ENCODE measurements around the gene TOX2. TPM values are rescaled to one million over a fixed set of nuclear protein-coding genes. Genes with fewer than 3 reads are reported as not detected.

Gene TOX2
- total and polyA plus RNA-seq, 2 donors from 2014 or later = 4.7 to 5.9 TPM

DNA sequence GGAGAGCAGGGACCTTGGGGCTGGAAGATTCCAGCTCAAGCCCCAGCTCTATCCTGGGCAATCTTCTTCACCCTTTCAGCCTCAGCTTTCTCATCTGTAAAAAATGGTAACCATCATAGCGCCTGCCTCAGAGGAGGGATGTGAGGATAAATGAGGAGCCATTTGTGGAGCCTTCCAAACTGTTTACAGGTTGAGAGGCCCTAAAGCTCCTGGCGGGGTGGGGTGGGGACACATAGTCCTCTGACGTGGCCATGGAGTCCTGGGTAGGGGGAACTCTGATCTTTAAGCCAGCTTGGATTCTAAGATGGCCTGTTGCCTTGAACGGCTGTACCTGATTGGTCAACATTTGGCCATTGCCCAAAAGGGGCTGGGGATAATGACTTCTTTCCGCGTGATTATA lies 111.1 kb downstream of the TOX2 start:
- intact Hi-C loops (cut with DNase I) = no loop called here
- Histone ChIP-seq H3K4me1 (ENCODE audit: control insufficient read depth in 2 of 3, insufficient read depth in 2 of 3, low read depth in 1 of 3, low read length in 3 of 3) (no peaks in the 10 kb centered on the region), H3K4me3 (ENCODE audit: low read length in 3 of 3) (no peak overlapping the region), H3K9ac (ENCODE audit: low read length in 3 of 3) (no peak overlapping the region), H3K27me3 (ENCODE audit: control insufficient read depth, insufficient read depth, low read length) (no peaks in the 10 kb centered on the region), H3K36me3 (ENCODE audit: control insufficient read depth in 2 of 3, insufficient read depth in 3 of 3, low read length in 3 of 3) (no peaks in the 10 kb centered on the region), H3K27ac (ENCODE audit: low read depth in 2 of 2, low read length in 2 of 2) (no peak overlapping the region), H3K9me3 (ENCODE audit: control insufficient read depth in 2 of 3, insufficient read depth in 1 of 3, low read length in 3 of 3) (no peaks in the 10 kb centered on the region)
- DNase-seq = peak in 1 of 5 donors; percentile 4
- FAIRE-seq = no peak
- TF ChIP-seq, protein P1, sequence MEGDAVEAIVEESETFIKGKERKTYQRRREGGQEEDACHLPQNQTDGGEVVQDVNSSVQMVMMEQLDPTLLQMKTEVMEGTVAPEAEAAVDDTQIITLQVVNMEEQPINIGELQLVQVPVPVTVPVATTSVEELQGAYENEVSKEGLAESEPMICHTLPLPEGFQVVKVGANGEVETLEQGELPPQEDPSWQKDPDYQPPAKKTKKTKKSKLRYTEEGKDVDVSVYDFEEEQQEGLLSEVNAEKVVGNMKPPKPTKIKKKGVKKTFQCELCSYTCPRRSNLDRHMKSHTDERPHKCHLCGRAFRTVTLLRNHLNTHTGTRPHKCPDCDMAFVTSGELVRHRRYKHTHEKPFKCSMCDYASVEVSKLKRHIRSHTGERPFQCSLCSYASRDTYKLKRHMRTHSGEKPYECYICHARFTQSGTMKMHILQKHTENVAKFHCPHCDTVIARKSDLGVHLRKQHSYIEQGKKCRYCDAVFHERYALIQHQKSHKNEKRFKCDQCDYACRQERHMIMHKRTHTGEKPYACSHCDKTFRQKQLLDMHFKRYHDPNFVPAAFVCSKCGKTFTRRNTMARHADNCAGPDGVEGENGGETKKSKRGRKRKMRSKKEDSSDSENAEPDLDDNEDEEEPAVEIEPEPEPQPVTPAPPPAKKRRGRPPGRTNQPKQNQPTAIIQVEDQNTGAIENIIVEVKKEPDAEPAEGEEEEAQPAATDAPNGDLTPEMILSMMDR (IDR thresholded peaks at IDR 0.05; ENCODE audit: borderline replicate concordance, extremely low read depth, insufficient read depth) = no peak

DNA sequence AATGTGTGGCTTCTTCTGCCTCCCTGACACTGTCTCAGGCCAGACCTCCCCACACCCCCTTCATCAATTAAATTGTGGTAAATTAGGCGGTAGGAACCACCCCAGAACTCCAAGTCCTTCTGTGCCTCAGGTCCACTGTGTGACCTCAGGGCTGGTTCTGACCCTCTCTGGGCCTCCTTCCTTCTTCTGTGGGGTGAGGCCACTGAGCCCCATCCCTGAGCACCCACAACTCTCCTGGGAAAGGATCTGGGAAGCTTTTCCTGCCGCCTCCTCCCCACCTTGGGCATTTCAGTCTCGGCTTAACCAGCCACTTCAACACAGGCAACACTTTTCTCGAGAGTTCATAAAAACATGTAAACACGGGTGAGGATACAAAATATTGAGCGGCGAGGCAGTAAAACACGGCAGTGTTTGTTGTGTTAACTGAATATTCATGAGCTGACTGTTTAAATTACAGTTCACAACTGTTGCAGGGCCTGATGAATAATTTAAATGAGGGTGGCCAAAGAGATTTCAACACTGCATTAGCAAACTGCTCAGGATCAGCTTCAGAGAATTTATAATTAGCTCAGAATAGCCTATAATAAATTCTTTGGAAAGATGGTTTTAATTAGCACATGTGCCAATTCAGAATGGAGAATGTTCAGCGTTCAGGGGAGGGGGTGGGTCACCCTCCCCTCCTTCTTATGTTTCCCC lies 112.1 kb downstream of the TOX2 start:
- H3K27me3 ChIP-seq (ENCODE audit: control insufficient read depth, insufficient read depth, low read length) = no peaks in the 10 kb centered on the region
- H3K36me3 ChIP-seq (ENCODE audit: control insufficient read depth in 2 of 3, insufficient read depth in 3 of 3, low read length in 3 of 3) = no peaks in the 10 kb centered on the region
- DNase-seq (peak in 1 of 5 donors; percentile 7), FAIRE-seq (no peak)
- H3K27ac ChIP-seq (ENCODE audit: low read depth in 2 of 2, low read length in 2 of 2) = no peak overlapping the region
- no peak overlapping the region for H3K9ac ChIP-seq (ENCODE audit: low read length in 3 of 3)
- H3K4me3 ChIP-seq (ENCODE audit: low read length in 3 of 3) = no peak overlapping the region
- intact Hi-C loops (cut with DNase I) = no loop called here
- no peaks in the 10 kb centered on the region for H3K9me3 ChIP-seq (ENCODE audit: control insufficient read depth in 2 of 3, insufficient read depth in 1 of 3, low read length in 3 of 3)
- H3K4me1 ChIP-seq (ENCODE audit: control insufficient read depth in 2 of 3, insufficient read depth in 2 of 3, low read depth in 1 of 3, low read length in 3 of 3) = no peaks in the 10 kb centered on the region
- TF ChIP-seq, protein P1 (IDR thresholded peaks at IDR 0.05; ENCODE audit: borderline replicate concordance, extremely low read depth, insufficient read depth) = no peak

DNA sequence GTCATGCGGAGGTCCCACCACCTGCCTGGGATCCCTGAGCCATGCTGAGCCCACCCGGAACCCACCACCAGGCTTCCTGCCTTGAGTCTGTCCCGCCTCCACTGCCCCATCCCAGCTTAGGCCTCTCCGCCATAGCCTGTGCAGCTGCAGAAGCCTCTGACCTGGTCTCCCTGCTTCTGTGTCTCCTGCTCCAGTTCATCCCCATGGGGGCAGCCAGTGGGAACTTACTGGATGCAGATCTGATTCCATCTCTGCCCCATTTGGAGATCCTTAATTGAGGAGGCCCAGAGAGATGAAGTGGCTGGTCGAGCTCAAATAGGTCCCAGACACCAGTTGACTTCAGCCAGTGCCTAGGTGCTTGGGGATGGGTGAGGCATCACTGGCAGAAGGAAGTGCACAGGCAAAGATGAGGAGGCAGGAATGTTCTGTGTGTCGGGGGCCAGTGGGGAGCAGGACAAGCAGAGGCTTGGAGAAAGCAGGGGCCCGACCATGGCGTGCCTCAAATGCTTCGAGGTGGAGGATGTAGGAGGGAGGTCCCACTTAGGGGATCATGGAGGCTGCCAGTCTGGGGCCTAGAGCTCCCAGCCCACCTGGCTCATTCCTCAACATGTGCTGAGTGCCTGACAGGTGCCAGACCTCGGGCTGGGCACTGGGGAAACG lies 112.8 kb downstream of the TOX2 start:
- TF ChIP-seq, protein P1 (IDR thresholded peaks at IDR 0.05; ENCODE audit: borderline replicate concordance, extremely low read depth, insufficient read depth) = no peak
- Histone ChIP-seq H3K27ac (ENCODE audit: low read depth in 2 of 2, low read length in 2 of 2) (no peak overlapping the region), H3K4me1 (ENCODE audit: control insufficient read depth in 2 of 3, insufficient read depth in 2 of 3, low read depth in 1 of 3, low read length in 3 of 3) (no peaks in the 10 kb centered on the region), H3K4me3 (ENCODE audit: low read length in 3 of 3) (no peak overlapping the region), H3K9me3 (ENCODE audit: control insufficient read depth in 2 of 3, insufficient read depth in 1 of 3, low read length in 3 of 3) (no peaks in the 10 kb centered on the region), H3K36me3 (ENCODE audit: control insufficient read depth in 2 of 3, insufficient read depth in 3 of 3, low read length in 3 of 3) (no peaks in the 10 kb centered on the region), H3K27me3 (ENCODE audit: control insufficient read depth, insufficient read depth, low read length) (no peaks in the 10 kb centered on the region), H3K9ac (ENCODE audit: low read length in 3 of 3) (no peak overlapping the region)
- peak in 1 of 5 donors; percentile 5 for DNase-seq
- FAIRE-seq = no peak
- intact Hi-C loops (cut with DNase I) = no loop called here
